Stimulated activated CD4-positive, alpha-beta T cell treated with anti-CD3 and anti-CD28 coated beads, Interleukin-2, amount 100 ng/mL, for 24 hours (primary cell): ENCODE data around the gene EN1.

Experiments
- DNase-seq, 2 donors: peaks; one replicate each; pipeline ENCODE4 v3.0.0-alpha.2; 2020

Gene EN1

GRCh38 chr2:118816669-118817068, 30.8 kb downstream of the EN1 start:
- no peak for DNase-seq

DNA sequence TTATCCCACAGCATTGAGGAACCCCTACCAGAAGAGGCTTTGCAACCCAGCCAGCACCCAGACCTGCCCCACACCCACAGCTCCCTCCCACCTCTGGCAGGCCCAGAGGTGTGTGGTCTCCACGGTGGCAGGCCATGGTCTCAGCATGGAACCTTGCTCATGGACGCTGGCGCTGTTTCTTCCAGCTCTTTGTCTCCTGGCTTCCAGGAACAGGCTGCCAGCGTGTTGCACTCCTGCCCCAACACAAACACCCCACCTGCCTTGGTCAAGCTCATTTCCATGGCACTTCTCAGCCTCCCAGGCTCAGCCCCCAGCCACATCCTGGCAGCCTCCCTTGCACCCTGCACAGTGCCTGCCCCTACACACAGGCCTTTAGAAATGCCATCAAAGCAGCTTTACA, 31.7 kb downstream of the EN1 start:
- no peak for DNase-seq

DNA sequence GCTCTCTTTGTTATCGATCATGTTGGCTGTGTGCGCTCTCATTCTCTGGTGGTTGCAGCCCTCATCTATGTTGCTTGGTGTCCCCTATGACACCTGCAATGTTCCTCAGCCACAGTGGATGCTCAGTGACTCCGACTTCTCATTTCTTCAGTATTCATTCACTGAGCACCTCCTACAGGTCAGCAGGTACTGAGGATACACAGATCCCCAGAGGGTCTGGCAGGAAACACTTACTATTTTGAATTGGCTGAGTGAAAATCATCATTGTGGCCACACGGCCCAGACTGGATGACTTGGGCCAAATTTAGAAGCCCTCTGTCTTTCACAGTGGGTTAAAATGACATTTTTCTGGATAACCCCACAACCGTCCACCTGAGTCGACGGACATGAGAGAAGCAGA, 32.1 kb downstream of the EN1 start:
- no peak for DNase-seq

DNA sequence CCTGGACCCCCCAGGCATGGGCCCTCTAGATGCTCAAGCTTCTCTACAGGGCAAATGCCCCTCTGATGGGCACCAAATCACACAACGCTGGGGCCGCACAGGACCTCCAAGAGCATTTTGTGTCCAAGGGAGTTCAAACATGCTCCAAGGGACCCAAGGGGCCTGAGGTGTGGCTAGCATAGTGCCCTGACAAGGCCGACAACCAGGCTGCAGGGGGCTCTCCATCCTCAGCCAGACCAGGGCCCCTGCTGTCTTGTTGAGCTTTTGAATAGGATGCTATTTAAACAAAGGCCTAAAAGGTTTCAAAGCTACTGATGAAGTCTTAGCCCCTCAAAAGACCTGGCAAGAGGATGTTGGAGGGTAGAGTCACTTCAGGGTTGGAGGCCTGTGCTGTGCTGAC, 33.1 kb downstream of the EN1 start:
- no peak for DNase-seq

DNA sequence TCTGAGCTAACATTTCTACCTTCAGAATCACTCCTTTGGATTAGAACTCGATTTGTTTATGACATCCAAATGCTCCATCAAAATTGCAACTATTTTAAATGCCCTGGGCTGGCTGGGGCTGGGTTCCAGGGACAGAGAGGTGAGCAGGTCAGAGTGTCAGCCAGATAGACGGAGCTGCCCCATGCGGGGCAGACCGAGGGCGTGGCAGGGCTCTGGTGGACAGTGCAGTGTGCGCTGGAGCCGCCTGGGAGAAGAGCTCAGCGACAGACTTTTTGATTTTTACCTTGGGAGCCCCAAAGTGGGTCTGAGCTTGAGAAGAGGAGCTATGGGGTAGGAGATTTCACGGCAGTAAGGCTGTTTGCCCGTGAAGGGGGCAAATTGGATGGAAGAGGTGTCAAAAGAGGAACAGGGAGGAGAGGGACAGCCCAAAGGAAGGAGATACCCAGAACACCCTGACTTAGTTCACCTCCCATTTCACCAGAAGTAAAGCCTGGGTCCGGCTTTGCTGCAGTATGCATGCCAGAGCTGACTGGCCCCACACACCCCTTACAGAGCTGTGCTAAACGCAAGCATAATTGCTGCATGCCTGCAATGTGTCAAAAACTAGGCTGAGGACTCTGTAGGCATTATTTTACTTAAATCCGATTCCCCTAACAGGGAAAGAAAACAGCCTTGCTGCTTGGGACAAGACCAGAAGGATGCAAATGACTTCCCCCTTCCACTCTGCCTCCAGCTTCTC, 33.7 kb downstream of the EN1 start:
- no peak for DNase-seq

DNA sequence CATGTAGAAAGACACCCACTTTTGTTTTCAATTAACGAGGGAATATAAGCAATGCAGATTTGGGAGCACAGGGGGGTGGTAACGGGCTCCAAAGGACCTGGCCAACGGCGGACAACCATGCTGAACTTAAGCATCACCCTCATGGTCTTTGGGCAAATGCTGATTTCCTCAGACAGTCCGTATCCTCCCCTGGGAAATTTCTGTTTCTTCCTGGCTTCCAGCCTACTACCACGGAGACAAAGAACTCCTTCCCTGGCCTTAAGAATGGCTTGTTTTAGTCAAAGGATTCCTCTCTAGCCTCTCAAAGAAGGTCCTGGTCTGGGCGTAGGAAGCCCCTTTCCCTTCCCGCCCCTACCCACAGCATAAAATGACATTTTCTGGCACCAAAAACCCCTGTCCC, 34.3 kb downstream of the EN1 start:
- DNase-seq = no peak

GRCh38 chr2:118812552-118812951, 34.9 kb downstream of the EN1 start:
- DNase-seq = no peak

- DNase-seq = no peak
Measured at GRCh38 chr2:118811514-118812115, 35.8 kb downstream of the EN1 start.

GRCh38 chr2:118810766-118811165, 36.7 kb downstream of the EN1 start:
- no peak for DNase-seq

DNA sequence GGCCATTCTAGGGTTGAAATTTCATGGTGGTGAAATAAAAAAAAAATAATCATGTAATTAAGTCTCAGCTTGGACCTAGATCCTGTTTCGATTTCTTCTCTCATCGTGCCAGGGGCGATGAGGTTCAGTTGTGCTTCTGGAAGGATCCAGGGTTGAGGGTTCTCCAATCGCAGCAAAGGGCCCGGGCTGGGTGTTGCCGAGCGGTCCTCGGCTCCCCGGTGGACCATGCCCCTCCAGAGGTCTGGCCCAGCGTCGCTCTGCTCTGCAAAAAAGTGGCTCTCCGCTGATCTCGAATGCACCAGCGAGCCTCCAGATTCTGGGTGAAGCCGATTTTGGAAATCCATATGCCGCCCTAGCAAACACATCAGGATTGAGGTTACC, 39.0 kb downstream of the EN1 start:
- DNase-seq = no peak

GRCh38 chr2:118807668-118808428, 39.6 kb downstream of the EN1 start:
- DNase-seq = no peak

DNA sequence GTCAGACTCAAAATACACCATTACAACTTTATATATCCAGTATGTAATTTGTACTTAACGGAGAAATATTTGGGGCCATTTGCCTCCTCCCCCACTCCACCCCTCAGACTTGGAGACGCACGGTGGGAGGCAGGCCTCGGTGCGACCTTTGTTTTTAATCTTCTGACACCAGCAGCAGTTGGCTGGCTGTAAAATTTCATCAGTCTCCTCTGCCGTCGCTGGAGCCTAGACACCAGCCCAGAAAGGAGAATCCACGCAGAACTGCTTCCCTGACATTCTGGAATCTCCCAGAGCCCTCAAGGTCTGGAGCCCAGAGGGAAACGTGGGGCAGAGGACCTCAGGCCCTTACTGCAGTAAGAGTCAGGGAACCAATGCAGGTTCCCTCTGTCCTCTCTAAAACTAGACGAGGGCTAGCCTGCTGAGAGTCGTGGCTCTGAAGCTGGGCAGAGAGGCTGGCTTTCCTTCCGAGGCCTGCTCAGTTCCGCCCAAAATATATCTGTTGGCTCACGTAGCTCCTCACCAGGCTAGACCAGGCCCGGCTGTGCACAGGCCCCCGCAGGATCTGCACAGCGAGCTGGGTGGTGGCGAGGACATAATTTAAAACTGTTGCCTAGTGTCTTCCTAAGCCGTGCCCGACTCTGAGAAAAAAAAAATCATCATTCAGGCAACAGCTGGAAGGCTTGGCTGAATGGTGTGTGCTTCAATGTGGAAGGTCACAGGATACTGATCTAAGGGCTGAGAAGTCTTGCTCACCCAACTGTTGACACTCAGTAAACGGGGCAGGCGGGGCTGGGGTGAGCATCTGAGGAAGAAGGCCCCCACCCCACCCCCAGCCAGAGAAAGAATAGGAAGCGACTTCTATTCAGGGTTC, 40.4 kb downstream of the EN1 start:
- DNase-seq = no peak

- no peak for DNase-seq
Measured at GRCh38 chr2:118805064-118805690, 42.3 kb downstream of the EN1 start.

- DNase-seq = no peak
Measured at GRCh38 chr2:118803012-118803411, 44.4 kb downstream of the EN1 start.

- no peak for DNase-seq
Measured at GRCh38 chr2:118801151-118801550, 46.3 kb downstream of the EN1 start.

DNA sequence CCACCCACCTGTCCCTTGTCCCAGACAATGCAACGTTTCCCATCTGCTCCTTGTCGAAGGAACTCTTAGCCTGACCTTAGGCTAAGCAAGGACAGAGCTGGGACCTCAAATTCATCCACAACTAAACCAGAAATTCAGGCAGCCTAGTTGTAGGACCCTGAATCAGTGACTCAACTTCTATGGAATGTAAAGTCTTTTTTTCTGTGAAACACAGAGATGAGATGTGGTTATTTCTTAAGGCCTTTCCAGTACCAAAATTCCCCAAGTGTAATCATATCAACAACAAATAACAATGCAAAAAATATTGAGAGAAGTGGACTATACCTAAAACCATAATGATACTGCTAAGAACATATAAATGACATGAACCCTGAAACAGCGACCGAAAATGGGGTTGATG, 46.7 kb downstream of the EN1 start:
- no peak for DNase-seq

GRCh38 chr2:118794546-118794945, 52.9 kb downstream of the EN1 start:
- no peak for DNase-seq
